ENCODE results near the gene CLEC4M. TPM values are rescaled to one million over a fixed set of nuclear protein-coding genes. Genes with fewer than 3 reads are reported as not detected.

The CLEC4M gene
- total RNA-seq, 1 experiment from 2014 or later, result not detected

DNA sequence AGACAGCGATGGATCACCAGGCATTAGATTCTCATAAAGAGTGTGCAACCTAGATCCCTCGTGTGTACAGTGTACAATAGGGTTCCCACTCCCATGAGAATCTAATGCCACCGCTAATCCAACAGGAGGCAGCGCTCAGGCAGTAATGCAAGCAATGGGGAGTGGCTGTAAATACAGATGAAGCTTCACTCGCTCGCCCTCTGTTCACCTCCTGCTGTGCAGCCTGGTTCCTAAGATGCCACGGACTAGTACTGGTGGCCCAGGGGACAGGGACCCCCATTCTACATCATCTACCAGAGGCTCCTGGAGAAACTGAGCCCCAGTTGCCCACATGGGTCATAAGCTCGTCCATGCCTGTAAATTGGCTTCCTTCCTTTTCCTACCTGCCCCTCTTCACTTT, 8.0 kb downstream of the CLEC4M start:
- Histone ChIP-seq H2AFZ (ENCODE audit: low read length) (no peak overlapping the region), H3K36me3 (ENCODE audit: insufficient read depth, low read length) (no peaks in the 10 kb centered on the region), H3K4me1 (ENCODE audit: low read length) (no peaks in the 10 kb centered on the region), H3K4me3 (ENCODE audit: low read length) (no peak overlapping the region), H4K20me1 (ENCODE audit: insufficient read depth, low read depth, low read length) (no peaks in the 10 kb centered on the region), H3K9me3 (ENCODE audit: low read length) (no peaks in the 10 kb centered on the region), H3K9ac (ENCODE audit: low read length) (no peak overlapping the region), H3K9me2 (replicated peaks; ENCODE audit: insufficient read depth, low read length) (no peaks in the 10 kb centered on the region), H3K27me3 (ENCODE audit: low read length) (no peaks in the 10 kb centered on the region), H3K79me2 (ENCODE audit: low read length) (no peaks in the 10 kb centered on the region), H3K27ac (ENCODE audit: low read length) (no peak overlapping the region), H3K4me2 (ENCODE audit: low read depth, low read length, poor library complexity, severe bottlenecking) (no peak overlapping the region)
- no peak for DNase-seq

GRCh38 chr19:7772752-7773291, 9.8 kb downstream of the CLEC4M start:
- no peak overlapping the region for H3K9ac ChIP-seq (ENCODE audit: low read length)
- H3K9me3 ChIP-seq (ENCODE audit: low read length), result no peaks in the 10 kb centered on the region
- peak; percentile 57 for DNase-seq
- no peaks in the 10 kb centered on the region for H3K4me1 ChIP-seq (ENCODE audit: low read length)
- H3K27me3 ChIP-seq (ENCODE audit: low read length), result no peaks in the 10 kb centered on the region
- no peak overlapping the region for H3K4me2 ChIP-seq (ENCODE audit: low read depth, low read length, poor library complexity, severe bottlenecking)
- no peaks in the 10 kb centered on the region for H3K79me2 ChIP-seq (ENCODE audit: low read length)
- no peaks in the 10 kb centered on the region for H3K36me3 ChIP-seq (ENCODE audit: insufficient read depth, low read length)
- no peaks in the 10 kb centered on the region for H4K20me1 ChIP-seq (ENCODE audit: insufficient read depth, low read depth, low read length)
- H3K9me2 ChIP-seq (replicated peaks; ENCODE audit: insufficient read depth, low read length), result no peaks in the 10 kb centered on the region
- no peak overlapping the region for H3K4me3 ChIP-seq (ENCODE audit: low read length)
- no peak overlapping the region for H2AFZ ChIP-seq (ENCODE audit: low read length)
- H3K27ac ChIP-seq (ENCODE audit: low read length), result no peak overlapping the region

- Histone ChIP-seq H3K4me1 (ENCODE audit: low read length) (no peaks in the 10 kb centered on the region), H3K9me2 (replicated peaks; ENCODE audit: insufficient read depth, low read length) (no peaks in the 10 kb centered on the region), H3K9me3 (ENCODE audit: low read length) (no peaks in the 10 kb centered on the region), H2AFZ (ENCODE audit: low read length) (no peak overlapping the region), H3K36me3 (ENCODE audit: insufficient read depth, low read length) (no peaks in the 10 kb centered on the region), H3K9ac (ENCODE audit: low read length) (no peak overlapping the region), H3K27me3 (ENCODE audit: low read length) (no peaks in the 10 kb centered on the region), H3K27ac (ENCODE audit: low read length) (no peak overlapping the region), H3K4me2 (ENCODE audit: low read depth, low read length, poor library complexity, severe bottlenecking) (no peak overlapping the region), H4K20me1 (ENCODE audit: insufficient read depth, low read depth, low read length) (no peaks in the 10 kb centered on the region), H3K4me3 (ENCODE audit: low read length) (no peak overlapping the region), H3K79me2 (ENCODE audit: low read length) (no peaks in the 10 kb centered on the region)
- no peak for DNase-seq
Observed at GRCh38 chr19:7773841-7774240, 10.8 kb downstream of the CLEC4M start.

GRCh38 chr19:7775761-7776160, 12.7 kb downstream of the CLEC4M start:
- Histone ChIP-seq H4K20me1 (ENCODE audit: insufficient read depth, low read depth, low read length) (no peaks in the 10 kb centered on the region), H3K36me3 (ENCODE audit: insufficient read depth, low read length) (no peaks in the 10 kb centered on the region), H3K9me3 (ENCODE audit: low read length) (no peaks in the 10 kb centered on the region), H3K27me3 (ENCODE audit: low read length) (no peaks in the 10 kb centered on the region), H3K27ac (ENCODE audit: low read length) (no peak overlapping the region), H3K9me2 (replicated peaks; ENCODE audit: insufficient read depth, low read length) (no peaks in the 10 kb centered on the region), H3K4me1 (ENCODE audit: low read length) (no peaks in the 10 kb centered on the region), H3K4me2 (ENCODE audit: low read depth, low read length, poor library complexity, severe bottlenecking) (no peak overlapping the region), H3K9ac (ENCODE audit: low read length) (no peak overlapping the region), H2AFZ (ENCODE audit: low read length) (no peak overlapping the region), H3K4me3 (ENCODE audit: low read length) (no peak overlapping the region), H3K79me2 (ENCODE audit: low read length) (no peaks in the 10 kb centered on the region)
- no peak for DNase-seq

DNA sequence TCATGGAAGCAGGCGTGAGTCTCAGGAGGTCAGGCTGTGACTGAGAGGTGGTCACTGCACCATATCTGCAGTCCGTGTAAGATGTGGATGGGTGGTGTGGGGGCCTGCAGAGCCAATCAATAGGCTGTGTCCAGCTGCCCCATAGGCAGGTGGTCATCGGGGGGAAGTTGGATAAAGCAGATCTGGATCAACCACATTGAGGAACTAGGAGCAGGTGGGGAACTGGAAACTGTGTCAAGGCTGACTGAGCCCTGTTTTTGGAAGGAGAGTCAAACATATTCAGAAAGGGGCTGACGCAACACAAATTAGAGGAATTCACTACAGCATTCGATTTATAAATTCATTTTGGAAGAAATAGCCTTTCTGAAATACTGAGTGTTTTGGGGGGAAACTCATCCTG, 15.0 kb downstream of the CLEC4M start:
- H3K9me3 ChIP-seq (ENCODE audit: low read length), result no peaks in the 10 kb centered on the region
- H3K4me1 ChIP-seq (ENCODE audit: low read length), result no peaks in the 10 kb centered on the region
- no peaks in the 10 kb centered on the region for H3K36me3 ChIP-seq (ENCODE audit: insufficient read depth, low read length)
- H3K4me3 ChIP-seq (ENCODE audit: low read length), result no peak overlapping the region
- DNase-seq, result no peak
- no peak overlapping the region for H3K27ac ChIP-seq (ENCODE audit: low read length)
- no peaks in the 10 kb centered on the region for H3K9me2 ChIP-seq (replicated peaks; ENCODE audit: insufficient read depth, low read length)
- H4K20me1 ChIP-seq (ENCODE audit: insufficient read depth, low read depth, low read length), result no peaks in the 10 kb centered on the region
- no peak overlapping the region for H3K4me2 ChIP-seq (ENCODE audit: low read depth, low read length, poor library complexity, severe bottlenecking)
- H2AFZ ChIP-seq (ENCODE audit: low read length), result no peak overlapping the region
- no peak overlapping the region for H3K9ac ChIP-seq (ENCODE audit: low read length)
- no peaks in the 10 kb centered on the region for H3K27me3 ChIP-seq (ENCODE audit: low read length)
- no peaks in the 10 kb centered on the region for H3K79me2 ChIP-seq (ENCODE audit: low read length)

GRCh38 chr19:7779631-7780486, 16.8 kb downstream of the CLEC4M start:
- Histone ChIP-seq H3K9ac (ENCODE audit: low read length) (no peak overlapping the region), H2AFZ (ENCODE audit: low read length) (no peak overlapping the region), H3K27ac (ENCODE audit: low read length) (no peak overlapping the region), H3K9me2 (replicated peaks; ENCODE audit: insufficient read depth, low read length) (no peaks in the 10 kb centered on the region), H3K9me3 (ENCODE audit: low read length) (0 out of 2 replicates have a peak, but pooled peaks cover 2% of the 10 kb centered on the region), H3K36me3 (ENCODE audit: insufficient read depth, low read length) (no peaks in the 10 kb centered on the region), H3K79me2 (ENCODE audit: low read length) (no peaks in the 10 kb centered on the region), H3K4me1 (ENCODE audit: low read length) (no peaks in the 10 kb centered on the region), H3K4me2 (ENCODE audit: low read depth, low read length, poor library complexity, severe bottlenecking) (no peak overlapping the region), H3K27me3 (ENCODE audit: low read length) (no peaks in the 10 kb centered on the region), H3K4me3 (ENCODE audit: low read length) (no peak overlapping the region), H4K20me1 (ENCODE audit: insufficient read depth, low read depth, low read length) (no peaks in the 10 kb centered on the region)
- no peak for DNase-seq

DNA sequence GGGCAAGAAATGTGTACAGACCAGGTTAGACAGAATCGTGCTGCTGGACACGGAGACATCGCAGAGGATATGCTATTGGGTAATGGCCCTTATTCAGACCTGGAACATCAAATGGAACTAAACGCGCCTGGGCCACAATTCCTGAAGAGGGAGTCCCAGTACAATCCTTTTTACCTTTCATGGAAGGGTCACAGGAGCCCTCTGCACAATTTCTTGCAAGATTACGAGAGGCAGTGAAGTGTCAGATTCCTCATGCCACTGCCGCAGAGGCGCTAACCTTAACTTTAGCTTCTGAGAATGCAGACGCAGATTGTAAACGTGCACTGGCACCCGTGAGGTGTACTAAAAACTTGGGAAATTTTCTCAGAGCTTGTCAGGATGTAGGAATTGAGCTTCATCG, 18.1 kb downstream of the CLEC4M start:
- Histone ChIP-seq H3K79me2 (ENCODE audit: low read length) (no peaks in the 10 kb centered on the region), H3K27ac (ENCODE audit: low read length) (no peak overlapping the region), H2AFZ (ENCODE audit: low read length) (no peak overlapping the region), H3K36me3 (ENCODE audit: insufficient read depth, low read length) (no peaks in the 10 kb centered on the region), H3K9me2 (replicated peaks; ENCODE audit: insufficient read depth, low read length) (no peaks in the 10 kb centered on the region), H3K9me3 (ENCODE audit: low read length) (0 out of 2 replicates have a peak, but pooled peaks cover 2% of the 10 kb centered on the region), H3K27me3 (ENCODE audit: low read length) (no peaks in the 10 kb centered on the region), H4K20me1 (ENCODE audit: insufficient read depth, low read depth, low read length) (no peaks in the 10 kb centered on the region), H3K4me2 (ENCODE audit: low read depth, low read length, poor library complexity, severe bottlenecking) (no peak overlapping the region), H3K4me3 (ENCODE audit: low read length) (no peak overlapping the region), H3K9ac (ENCODE audit: low read length) (no peak overlapping the region), H3K4me1 (ENCODE audit: low read length) (no peaks in the 10 kb centered on the region)
- DNase-seq, result no peak

- Histone ChIP-seq H3K36me3 (ENCODE audit: insufficient read depth, low read length) (no peaks in the 10 kb centered on the region), H3K79me2 (ENCODE audit: low read length) (no peaks in the 10 kb centered on the region), H3K4me2 (ENCODE audit: low read depth, low read length, poor library complexity, severe bottlenecking) (no peak overlapping the region), H3K27ac (ENCODE audit: low read length) (no peak overlapping the region), H4K20me1 (ENCODE audit: insufficient read depth, low read depth, low read length) (no peaks in the 10 kb centered on the region), H3K9me3 (ENCODE audit: low read length) (0 out of 2 replicates have a peak, but pooled peaks cover 2% of the 10 kb centered on the region), H2AFZ (ENCODE audit: low read length) (no peak overlapping the region), H3K27me3 (ENCODE audit: low read length) (no peaks in the 10 kb centered on the region), H3K9ac (ENCODE audit: low read length) (no peak overlapping the region), H3K9me2 (replicated peaks; ENCODE audit: insufficient read depth, low read length) (no peaks in the 10 kb centered on the region), H3K4me1 (ENCODE audit: low read length) (no peaks in the 10 kb centered on the region), H3K4me3 (ENCODE audit: low read length) (no peak overlapping the region)
- no peak for DNase-seq
Observed at GRCh38 chr19:7783991-7784423, 21.0 kb downstream of the CLEC4M start.
